Embryonic facial prominence (tissue), 1 donor: ENCODE data around the gene ATG7.
A peak's percentile ranks its signal among the peaks of the same experiment; 100 is the strongest.
"Not testable (repeated sequence)": the region's sequence is repeated elsewhere in the genome, so short reads cannot be mapped to it uniquely, and the experiment has no call there.

Experiments used
- DNase-seq: peaks from one replicate; pipeline ENCODE4 v3.0.0-alpha.2; 2016; ENCODE audit errors: extremely low spot score

The ATG7 gene

DNA sequence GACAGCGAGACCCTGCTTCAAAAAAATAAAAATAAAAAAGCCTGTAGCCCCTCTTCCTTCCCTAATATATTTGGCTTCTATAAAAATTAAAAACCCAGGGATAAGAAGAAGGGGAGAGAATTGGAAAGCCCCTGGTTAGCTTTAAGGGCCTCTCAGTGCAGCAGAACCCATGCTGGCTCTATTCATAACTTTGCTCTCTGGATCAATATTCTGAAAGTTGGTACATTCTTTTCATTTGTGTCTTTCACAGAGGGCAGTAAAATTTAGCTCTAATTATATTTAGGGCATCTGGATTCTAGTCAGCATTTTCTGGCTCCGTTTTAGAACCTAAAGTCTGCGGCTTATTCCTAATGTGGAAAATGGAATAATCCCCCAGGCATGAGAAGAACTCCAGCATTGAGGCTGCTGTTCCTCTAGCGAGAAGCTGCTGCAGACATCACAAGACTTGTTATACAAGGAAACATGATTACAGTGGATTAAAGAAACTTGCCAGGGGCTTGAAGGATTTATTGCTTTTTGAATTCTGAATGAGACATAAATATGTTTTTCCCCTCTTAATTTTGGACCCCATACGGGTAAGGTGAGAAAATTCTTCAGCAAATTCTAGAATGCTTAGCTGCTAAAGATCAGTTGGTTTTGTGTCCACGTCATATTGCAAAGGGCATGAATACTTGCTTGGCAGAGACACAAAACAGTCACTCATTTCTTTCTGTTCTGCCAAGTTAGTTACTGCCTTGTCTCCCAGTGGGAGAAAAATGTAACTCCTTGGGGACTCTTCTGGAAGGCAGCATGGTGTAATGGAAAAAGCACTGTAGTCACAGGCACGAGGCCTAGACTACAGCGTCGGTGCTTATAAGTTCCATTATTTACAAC is 193.8 kb downstream of the ATG7 start:
- peak; percentile 83 for DNase-seq

DNA sequence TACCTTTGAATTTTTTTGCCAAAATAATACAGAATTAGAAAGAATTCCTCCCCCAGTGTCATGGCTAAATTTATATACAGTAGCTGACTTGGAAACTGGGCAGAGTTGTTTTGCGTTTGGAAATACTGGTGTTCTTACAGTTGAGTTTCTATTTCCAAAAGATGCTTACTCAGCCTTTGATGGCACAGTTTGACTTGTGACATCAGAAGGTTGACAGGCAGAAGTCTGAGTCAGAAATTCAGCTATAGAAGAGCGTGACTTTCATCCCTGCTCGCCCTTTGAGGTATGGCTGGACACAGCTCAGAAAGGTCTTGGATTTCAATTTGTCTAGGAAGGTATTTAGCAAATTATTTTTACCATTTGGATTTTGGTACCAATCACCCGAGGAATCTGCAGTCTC is 195.7 kb downstream of the ATG7 start:
- DNase-seq, result no peak

DNA sequence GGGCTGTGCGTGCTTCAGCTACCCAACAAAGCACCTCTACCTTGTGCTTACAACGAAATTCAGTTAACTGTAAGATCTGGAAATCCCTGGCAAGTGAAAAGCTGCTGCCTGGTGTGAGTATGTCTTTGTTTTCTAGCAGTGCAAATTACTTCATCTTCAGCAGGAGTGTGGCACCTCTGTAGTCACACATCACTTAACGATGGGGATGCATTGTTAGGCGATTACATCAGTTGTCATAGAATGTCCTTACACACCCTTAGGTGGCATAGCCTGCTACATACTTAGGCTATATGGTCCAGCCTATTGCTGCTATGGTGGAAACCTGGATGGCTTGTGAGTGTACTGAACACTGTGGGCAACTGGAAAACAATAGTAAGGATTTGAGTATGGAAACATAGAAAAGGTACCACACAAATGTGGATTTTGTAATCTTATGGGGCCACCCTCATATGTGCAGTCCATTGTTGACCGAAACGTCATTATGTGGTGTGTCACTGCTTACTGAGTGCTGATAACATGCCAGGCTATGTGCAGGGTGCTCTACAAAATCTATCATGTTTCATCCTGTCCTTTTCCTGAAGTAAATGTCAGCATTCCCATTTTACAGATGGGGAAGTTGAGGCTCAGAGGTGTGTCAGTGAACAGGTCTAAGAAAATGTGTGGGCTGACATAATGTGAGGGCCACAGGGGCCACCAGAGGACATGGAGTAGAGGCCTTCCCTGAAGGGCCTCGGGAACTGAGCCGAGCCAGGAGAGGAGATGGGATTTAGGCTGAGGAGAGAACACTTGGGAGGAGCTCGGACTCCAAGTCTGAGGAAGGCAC is 198.0 kb downstream of the ATG7 start:
- DNase-seq, result no peak

DNA sequence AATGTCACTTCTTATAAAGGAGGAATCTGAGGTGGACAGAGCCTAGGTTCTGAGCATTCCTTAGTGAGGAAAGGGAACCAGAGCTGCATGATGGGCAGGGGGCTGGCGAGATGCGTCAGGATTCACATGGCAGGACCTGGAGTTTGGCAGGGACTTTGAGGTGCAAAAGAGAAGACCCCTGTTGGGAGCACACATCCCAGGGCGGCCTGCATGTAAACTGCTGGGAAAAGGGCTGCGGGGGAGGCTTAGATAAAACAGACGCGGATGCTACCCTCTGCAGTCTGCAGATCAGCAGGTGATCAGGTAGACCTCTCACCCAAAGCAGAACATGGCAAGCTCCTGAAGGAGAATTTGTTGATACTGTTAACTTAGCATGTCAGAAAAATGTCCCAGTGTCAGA is 203.1 kb downstream of the ATG7 start:
- no peak for DNase-seq

DNA sequence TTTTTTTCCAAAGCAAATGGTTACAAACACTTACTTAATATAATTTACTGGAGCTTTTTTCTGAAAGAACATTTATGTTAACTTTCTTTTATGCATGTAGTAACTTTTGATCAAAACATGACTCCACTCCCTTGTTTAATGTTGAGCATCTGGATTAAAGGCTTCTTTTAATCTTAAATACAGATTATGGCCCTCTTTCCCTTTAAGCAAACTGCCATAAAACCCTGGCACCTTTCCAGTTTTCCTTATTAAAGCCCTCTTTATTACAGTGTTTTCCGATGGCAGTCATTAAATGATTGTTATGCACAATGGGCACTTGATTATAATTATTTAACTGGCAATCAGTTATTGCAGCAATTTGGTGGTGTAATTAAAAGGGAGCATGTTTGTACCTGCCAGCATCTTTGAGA is 204.5 kb downstream of the ATG7 start:
- DNase-seq, result no peak

DNA sequence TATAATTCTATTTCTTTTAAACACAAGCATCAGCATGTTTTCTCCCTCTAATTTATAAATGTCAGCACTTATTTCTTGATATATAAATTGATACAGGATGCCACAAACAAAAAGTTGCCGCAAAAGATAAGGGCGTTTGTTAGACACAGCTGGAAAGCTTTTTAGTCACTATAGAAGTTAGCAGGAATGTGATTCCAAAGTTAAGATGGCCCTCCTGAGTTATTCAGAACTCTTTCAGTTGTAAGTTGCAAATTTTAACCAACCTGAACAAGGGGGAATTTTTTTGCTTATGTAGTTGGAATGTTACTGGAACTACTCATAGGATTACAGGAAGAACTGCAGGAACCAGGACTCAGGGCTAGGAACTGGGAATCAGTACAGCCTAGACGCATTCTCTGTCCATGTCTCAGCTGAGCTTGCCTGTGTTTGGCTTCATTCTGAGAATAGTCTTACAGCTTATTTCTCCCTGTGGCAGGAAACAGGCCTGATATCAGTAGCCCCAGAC is 205.3 kb downstream of the ATG7 start:
- no peak for DNase-seq

DNA sequence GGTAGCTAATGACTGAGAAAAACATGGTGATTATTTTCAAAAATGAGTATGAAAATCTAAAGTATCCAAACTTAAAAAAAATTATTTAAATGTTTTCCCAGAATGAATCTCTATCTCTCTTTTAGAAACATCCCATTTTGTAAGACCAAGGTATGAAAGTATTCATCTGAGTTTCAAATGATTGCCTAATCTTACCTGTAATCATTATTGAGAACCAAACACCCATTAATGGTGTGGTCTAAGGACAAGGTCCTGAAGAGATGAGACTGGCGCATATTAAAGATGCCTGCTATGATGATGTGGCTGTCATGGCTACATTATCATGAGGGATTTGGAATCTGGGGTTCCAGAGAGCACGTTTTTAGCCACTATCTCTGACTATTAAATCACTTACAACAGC is 206.0 kb downstream of the ATG7 start:
- no peak for DNase-seq

DNA sequence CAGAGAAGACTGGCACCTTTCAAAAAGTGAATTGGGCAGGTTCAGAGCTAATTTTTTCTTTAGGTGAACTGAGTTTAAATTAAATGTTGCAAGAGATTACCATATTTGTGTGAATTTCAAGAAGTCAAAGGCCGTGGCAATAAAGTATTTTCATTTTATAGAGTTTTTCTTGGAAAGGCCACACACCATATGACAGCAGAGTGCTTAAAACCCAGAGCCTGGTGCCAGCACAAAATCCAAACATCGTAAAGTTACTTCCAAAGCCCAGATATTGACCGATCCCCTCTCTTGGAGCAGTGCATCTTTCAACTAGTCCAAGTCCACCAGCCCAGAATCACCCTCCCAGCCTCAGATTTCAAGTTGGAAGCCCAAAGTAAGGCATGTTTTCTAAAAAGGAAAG is 207.0 kb downstream of the ATG7 start:
- DNase-seq, result no peak

DNA sequence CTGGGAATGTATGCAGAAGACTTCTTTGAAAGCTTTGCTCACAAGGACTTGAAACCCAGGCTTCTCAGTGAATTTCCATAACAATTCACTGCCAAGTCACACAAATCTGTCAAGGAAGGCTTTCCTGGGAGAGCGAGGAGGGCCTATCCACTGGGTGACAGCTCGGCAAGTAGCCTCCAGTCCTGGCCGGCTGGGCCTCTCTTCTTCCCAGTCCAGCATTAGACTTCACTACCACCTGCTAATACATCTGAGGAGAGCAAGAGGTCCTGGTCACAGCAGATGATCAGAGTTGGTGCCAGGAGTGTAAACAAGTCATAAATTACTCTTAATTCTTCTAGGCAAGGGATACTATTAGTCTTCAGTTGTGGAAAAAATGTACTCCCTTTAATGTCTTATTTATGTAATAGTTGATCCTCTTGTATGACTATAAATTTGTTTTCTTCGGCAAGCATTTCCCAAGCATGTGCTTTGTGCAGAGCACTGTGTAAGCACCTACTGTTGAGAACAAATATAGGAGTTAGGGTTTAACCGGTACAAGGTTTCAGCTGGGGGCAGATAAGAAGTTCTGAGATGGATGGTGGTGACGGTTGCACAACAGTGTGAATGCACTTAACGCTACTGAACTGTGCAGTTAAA is 208.6 kb downstream of the ATG7 start:
- no peak for DNase-seq

DNA sequence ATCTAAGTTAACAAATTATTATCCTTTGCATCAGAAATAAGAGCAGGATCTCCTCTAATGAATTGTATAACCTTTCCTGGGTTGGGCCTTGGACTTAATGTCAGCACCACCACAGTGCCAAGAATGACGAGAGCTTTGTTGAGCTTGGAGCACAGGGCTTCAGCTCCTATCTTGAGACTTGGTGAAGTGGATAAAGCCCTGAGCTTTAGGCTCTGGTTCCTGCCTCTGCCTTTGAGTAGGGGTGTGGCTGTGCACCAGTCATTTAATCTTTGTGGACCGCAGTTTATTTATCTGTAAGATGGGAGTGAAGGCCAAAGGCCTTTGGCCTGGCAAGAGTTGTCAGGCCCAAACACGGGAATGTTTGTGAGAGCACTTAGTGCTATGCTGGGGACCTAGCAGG is 209.4 kb downstream of the ATG7 start:
- DNase-seq, result no peak

DNA sequence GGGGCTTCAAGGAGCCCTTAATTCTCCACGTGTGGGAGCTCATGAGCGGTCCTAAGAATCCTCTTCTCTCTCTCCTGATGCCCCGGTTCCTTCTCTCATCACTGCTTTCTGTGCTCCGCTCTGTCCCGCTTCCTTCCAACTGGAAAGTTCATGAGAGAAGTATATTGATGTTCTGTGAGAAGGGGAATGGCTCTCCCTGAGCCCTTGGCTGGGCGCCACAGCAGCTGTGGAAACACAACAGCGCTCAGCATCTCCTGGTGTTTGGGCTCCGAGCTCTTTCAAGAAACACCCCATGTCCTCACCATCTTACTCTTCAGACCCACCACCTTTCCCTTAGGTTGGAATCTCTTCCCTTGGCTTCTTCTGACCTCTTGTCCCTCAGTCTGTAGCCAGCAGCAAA is 209.8 kb downstream of the ATG7 start:
- no peak for DNase-seq

DNA sequence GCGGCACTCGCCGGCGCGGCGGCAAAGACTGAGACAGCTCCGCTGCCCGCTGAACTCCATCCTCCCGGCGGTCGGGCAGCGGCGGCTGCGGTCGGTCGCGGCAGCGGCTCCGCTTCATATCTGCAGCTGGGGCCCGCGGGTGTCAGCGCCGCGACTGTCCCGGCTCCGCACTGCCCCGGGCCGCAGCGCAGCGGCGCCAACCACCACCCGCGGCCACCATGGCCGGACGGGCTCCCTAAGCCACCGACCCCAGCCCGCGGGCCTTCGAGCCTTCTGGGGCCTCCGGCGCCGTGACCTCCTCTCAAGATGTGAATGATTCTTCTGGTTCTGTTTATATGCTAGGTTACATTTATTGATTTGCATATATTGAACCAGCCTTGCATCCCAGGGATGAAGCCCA is 216.2 kb downstream of the ATG7 start:
- DNase-seq, result not testable (repeated sequence)

DNA sequence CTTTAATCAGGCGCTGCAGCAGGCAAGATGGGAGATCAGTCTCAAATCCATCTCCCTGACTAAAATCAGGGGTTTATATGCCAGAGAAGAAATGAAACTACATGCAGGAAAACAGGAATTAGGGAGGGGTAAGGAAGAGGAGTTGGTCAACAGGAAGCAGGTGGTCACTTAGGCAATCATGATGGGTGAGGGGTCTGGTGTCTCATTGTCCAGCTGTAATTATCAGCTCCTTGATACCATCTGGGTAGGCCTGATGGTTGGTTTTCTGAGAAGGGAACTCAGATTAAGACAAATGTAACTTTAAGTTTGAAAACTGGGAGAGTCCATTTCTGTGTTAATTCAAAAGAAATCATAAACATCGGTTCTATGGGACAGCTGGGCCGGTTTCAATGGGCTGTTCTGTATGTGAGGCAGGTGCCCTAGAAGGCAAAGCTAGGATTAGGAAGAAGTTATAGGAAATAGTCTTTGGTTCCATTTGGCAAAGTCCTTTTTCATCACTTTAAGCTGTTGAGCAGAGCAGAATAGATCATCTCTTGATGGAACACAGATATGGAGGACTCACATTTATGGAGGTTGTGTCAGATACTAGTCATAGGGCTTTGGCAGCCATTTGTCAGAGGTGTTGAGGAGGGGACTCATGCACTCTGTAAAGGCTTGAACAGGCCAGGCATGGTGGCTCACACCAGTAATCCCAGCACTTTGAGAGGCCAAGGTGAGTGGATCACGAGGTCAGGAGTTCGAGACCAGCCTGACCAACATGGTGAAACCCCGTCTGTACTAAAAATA is 222.1 kb downstream of the ATG7 start:
- no peak for DNase-seq

DNA sequence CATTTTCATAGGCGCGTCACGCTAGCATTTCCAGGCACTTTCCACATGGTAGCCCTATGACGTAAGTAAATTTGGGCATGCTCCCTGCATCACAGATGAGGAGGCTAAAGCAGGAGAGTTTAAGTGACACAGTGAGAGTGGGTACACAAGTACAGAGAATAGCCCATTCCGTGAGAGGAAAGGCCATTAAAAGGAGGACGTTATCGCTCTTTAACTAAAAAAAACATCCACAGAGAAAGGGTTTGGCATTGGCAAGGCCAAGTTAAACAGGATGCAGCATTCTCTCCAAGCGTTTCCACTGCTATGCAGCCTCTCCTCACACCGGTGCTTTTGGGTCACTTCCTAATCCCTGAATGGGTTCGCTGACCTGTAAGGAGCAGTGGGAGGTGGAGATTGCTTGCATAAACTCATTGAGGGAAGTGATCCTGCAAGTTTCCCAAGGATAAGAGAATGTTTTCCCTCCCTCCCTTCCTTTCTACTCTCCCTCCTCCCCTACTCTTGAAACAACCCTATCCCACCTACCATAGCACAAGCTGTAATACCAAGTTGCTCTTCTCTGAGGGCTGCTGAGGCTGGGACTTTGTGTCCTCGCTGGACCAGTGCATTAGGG is 223.9 kb downstream of the ATG7 start:
- no peak for DNase-seq

DNA sequence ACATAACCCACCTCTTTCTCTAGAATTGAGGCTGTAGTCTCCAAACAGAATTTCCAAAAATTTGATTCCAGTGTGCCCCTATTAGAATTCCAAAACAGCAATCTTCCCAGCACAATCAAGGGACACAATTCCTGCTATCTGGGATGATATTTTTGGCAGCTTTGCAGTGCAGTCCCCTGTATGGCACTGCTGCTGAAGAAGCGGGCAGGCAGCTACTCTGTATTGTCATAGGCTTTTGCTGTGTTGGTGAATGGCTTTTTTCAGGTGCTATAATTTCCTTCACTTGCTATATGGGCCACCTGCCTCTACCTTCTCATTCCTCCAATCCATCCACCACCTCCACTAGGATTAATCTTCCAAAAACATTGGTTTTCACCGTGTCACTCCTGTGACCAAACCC is 226.0 kb downstream of the ATG7 start:
- DNase-seq, result no peak

DNA sequence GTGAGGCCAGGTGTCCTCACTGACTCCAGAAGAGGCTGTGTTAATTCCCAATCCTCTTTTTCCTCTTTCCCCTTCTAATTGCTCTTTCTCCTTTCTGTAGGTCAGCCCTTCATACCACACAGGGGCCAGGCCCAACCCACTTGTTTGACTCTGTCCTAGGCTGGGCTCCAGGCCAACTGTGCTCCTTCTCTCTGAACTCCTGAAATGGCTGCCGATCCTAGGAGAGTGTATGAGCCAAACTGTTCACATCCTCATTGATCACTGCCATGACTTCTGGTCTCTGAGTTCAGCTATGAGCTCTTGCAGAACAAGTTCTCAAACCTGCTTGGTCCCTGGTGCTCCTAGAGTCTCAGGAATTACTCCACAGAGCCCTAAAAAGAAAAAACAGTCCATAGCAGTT is 226.4 kb downstream of the ATG7 start:
- no peak for DNase-seq

DNA sequence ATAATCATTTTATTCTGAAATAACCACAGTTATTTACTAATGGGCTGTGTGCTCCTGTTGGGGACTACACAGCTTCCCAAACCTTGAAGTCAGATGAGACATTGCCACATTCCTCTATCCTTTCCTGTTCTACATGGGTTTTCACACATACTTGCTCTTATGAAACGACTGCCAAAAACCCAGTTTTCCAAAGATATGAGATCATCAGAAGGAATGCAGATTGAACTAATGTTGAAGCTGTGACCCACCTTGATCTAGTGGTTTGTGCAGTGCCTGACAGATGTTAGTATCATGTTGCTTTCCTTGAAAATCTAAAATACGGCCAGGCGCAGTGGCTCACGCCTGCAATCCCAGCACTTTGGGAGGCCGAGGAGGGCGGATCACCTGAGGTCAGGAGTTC is 226.9 kb downstream of the ATG7 start:
- no peak for DNase-seq

DNA sequence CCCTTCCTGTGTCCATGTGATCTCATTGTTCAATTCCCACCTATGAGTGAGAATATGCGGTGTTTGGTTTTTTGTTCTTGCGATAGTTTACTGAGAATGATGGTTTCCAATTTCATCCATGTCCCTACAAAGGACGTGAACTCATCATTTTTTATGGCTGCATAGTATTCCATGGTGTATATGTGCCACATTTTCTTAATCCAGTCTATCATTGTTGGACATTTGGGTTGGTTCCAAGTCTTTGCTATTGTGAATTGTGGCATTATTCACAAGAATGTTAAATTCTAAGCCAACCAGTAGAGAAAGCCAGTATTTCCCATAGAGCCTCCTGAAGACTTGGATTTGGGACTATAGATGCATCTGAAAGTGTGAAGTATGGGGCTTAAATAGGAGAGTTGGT is 230.2 kb downstream of the ATG7 start:
- not testable (repeated sequence) for DNase-seq

DNA sequence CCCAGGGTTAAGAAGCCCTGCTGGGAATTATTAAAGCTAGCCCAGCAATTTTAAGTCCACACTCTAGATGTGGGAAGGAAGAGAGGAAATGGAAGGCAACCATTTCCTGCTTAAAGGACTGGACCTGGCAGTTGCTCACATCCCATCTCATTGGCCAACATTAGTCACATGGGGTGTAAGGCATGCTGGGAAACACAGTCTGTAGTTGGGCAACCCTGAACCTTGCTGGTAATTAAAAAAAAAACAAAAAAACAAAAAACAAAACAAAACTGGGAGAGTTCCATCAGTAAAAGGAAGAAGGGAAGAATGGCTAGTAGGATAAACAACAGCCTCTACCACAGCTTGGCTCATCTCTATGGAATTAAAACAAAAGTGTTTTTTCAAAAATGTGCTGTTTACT is 235.5 kb downstream of the ATG7 start:
- DNase-seq, result no peak

DNA sequence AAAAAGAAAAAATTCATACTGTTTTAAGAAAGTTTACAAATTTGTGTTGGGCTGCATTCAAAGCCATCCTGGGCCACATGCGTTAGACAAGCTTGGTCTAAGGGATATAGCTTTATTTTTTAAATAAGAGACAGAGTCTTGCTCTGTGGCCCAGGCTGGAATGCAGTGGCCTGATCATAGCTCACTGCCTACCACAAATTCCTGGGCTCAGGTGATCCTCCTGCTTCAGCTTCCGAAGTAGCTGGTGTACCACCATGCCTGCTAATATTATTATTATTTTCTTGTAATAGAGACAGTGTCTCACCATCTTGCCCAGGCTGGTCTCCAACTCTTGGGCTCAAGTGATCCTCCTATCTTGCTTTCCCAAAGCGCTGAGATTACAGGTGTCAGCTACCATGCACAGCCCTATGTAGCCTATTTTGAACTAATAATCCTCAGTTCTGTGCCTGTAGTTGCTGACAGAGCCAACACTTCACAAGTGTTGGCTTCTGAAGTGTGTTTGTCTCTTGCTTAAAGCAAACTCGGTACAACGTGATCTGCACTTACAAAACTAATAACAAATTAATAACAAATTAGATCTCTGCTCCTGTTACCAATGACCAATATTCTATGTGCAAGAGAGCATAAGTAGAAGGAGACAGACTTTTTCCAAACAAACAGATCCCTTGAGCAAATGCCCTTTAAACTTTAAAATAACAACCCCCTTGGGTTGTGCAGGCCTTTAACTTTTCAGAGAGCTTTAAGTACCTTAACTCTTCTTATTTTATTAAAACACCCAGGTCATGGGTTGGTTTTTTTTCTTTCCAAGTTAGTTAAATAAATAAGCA is 236.4 kb downstream of the ATG7 start:
- no peak for DNase-seq
